CD4-positive, CD25-positive, alpha-beta regulatory T cell (primary cell): ENCODE measurements around the gene NAA16. TPM values are rescaled to one million over a fixed set of nuclear protein-coding genes. Genes with fewer than 3 reads are reported as not detected.

Source experiments
- ATAC-seq, 2 donors: fragments of 150-1000 bp; cut with Tn5 transposase; one replicate each; pipeline ENCODE4 v1.10.0; 2021; ENCODE audit warnings: low read depth in 2 of 2, moderate number of reproducible peaks in 2 of 2, moderate library complexity in 1 of 2
- DNase-seq, 3 donors: peaks; one replicate each; pipeline versions ENCODE4 v3.0.0 to v3.0.0-alpha.2; 2012 to 2022; ENCODE audit warnings: mixed read lengths in 1 of 3
- H3K27ac ChIP-seq: one replicate; pipeline ENCODE4 v1.7.0; 2013; ENCODE audit warnings: mild to moderate bottlenecking, low read length; ENCODE audit not compliant: insufficient read depth, poor library complexity, severe bottlenecking
- H3K27me3 ChIP-seq: one replicate; pipeline ENCODE4 v1.7.0; 2013; ENCODE audit warnings: low read length; ENCODE audit not compliant: control insufficient read depth, insufficient read depth
- H3K36me3 ChIP-seq: one replicate; pipeline ENCODE4 v1.7.0; 2013; ENCODE audit warnings: mild to moderate bottlenecking, low read length, moderate library complexity; ENCODE audit not compliant: control insufficient read depth, insufficient read depth
- H3K4me1 ChIP-seq: 2 replicates; pipeline ENCODE4 v1.7.0; 2013; ENCODE audit warnings: mild to moderate bottlenecking, low read length; ENCODE audit not compliant: insufficient read depth, control insufficient read depth, poor library complexity, severe bottlenecking
- H3K4me3 ChIP-seq: one replicate; pipeline ENCODE4 v1.7.0; 2013; ENCODE audit warnings: low read depth, mild to moderate bottlenecking, low read length, moderate library complexity
- H3K9me3 ChIP-seq, 2 experiments: 1 replicate in 1 of 2; 2 replicates in 1 of 2; pipeline ENCODE4 v1.7.0; 2013; ENCODE audit warnings: low read length in 2 of 2, mild to moderate bottlenecking in 1 of 2, moderate library complexity in 1 of 2; ENCODE audit not compliant: control insufficient read depth in 2 of 2
- H3K27ac Mint-ChIP-seq, 3 donors: one replicate each; pipeline ENCODE4 v1.8.0; 2020 to 2022; ENCODE audit warnings: mild to moderate bottlenecking in 3 of 3, mixed read lengths in 3 of 3, moderate library complexity in 2 of 3
- H3K27me3 Mint-ChIP-seq: one replicate; pipeline ENCODE4 v1.8.0; 2022; ENCODE audit warnings: mild to moderate bottlenecking, mixed read lengths
- H3K36me3 Mint-ChIP-seq: one replicate; pipeline ENCODE4 v1.8.0; 2020; ENCODE audit warnings: mixed read lengths
- H3K4me1 Mint-ChIP-seq, 4 donors: one replicate each; pipeline ENCODE4 v1.8.0; 2020 to 2022; ENCODE audit warnings: mixed read lengths in 4 of 4, mild to moderate bottlenecking in 1 of 4
- H3K4me3 Mint-ChIP-seq, 4 donors: one replicate each; pipeline ENCODE4 v1.8.0; 2020 to 2022; ENCODE audit warnings: mild to moderate bottlenecking in 4 of 4, mixed read lengths in 4 of 4, moderate library complexity in 3 of 4
- H3K9me3 Mint-ChIP-seq, 7 donors: one replicate each; pipeline ENCODE4 v1.8.0; 2020 to 2022; ENCODE audit warnings: mixed read lengths in 7 of 7, mild to moderate bottlenecking in 3 of 7, moderate library complexity in 2 of 7
- polyA plus RNA-seq, 4 donors: library from polyadenylated mRNA; unstranded; fragments of 300-500 nt; fragmentation: Illumina TruSeq; gene quantifications; one replicate each; pipeline ENCODE4 v1.2.3, GENCODE V29; 2021
- total RNA-seq: library from RNA; stranded (reverse); gene quantifications from one replicate; pipeline ENCODE4 v1.2.3, GENCODE V29; 2022

NAA16 gene
- total and polyA plus RNA-seq, 5 donors from 2014 or later, result 9.4 to 65.8 (median 15.3) TPM

DNA sequence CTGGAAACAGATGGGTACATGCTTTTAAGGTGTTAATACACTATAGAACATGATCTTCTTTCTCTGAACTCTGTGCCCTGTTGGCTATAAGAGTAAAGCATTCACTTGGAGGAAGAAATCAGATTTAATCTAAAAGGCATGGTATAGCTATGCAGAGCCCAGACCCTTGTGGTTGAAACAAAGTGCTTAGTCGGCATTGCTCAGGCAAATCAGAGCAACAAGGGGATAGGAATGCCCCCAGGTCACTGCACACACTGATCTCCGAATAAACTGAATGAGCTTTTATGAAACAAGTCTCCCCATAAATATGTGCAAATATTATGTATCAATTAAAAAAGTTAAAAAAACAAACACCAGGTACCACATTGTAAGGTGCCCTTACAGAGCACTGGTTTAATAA is 94.3 kb downstream of the NAA16 start:
- H3K36me3 Mint-ChIP-seq, result no peaks in the 10 kb centered on the region

DNA sequence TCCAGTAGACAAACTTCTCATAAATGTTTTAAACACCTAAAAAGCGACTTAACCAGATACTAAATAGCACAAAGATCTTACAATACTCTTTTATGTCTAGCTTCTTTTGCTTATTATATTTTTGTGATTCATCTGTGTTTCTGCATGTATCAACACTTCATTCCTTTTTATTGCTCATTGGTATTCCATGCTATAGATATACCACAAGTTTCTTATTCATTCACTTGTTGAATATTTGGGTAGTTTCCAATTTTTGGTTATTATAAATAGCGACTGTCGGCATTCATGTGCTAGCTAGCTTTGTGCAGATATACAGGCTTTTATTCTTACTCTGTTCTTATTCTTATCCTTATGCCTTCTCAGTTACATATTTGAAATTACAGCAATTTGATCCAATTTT is 96.3 kb downstream of the NAA16 start:
- Histone ChIP-seq H3K4me1 (no peaks in the 10 kb centered on the region), H3K4me3 (no peak overlapping the region), H3K36me3 (no peaks in the 10 kb centered on the region), H3K27me3 (no peaks in the 10 kb centered on the region), H3K27ac (no peak overlapping the region), H3K9me3 (no peaks in the 10 kb centered on the region)
- Mint-ChIP-seq H3K4me1 (peaks cover 0 to 4% (median 0%) of the 10 kb centered on the region in 4 donors), H3K36me3 (no peaks in the 10 kb centered on the region), H3K27ac (no peak overlapping the region), H3K27me3 (peaks cover 5% of the 10 kb centered on the region), H3K9me3 (no peaks in the 10 kb centered on the region), H3K4me3 (no peak overlapping the region)
- ATAC-seq, result no peak
- DNase-seq, result no peak

More for the DNA sequence above, 94.3 kb downstream of the NAA16 start:
- Histone ChIP-seq H3K9me3 (no peaks in the 10 kb centered on the region), H3K36me3 (no peaks in the 10 kb centered on the region), H3K4me1 (no peaks in the 10 kb centered on the region), H3K27me3 (no peaks in the 10 kb centered on the region), H3K27ac (no peak overlapping the region), H3K4me3 (no peak overlapping the region)
- ATAC-seq (no peak), DNase-seq (no peak)
- no peaks in the 10 kb centered on the region for H3K9me3 Mint-ChIP-seq
- H3K27ac Mint-ChIP-seq, result no peak overlapping the region
- no peak overlapping the region for H3K4me3 Mint-ChIP-seq
- H3K4me1 Mint-ChIP-seq, result no peaks in the 10 kb centered on the region
- peaks cover 5% of the 10 kb centered on the region for H3K27me3 Mint-ChIP-seq

DNA sequence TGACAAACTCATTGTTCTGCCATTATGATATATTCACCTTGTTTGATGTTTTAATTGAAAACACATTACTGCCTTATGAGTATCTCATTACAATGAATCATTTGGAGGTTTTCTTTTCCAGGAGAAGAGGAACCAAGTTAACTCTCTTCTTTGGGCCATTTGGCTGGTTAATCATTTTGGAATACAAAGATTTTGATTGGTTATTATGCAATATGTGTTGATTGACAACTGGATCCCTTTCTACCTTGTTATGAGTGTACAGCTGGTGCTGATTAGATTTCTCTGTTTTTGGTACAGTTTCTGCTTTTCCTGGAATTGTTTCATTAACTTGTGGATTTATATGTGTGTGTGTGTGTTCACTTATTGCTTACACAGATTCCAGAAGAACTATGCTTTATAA is 97.1 kb downstream of the NAA16 start:
- Mint-ChIP-seq H3K4me3 (no peak overlapping the region), H3K36me3 (no peaks in the 10 kb centered on the region), H3K27me3 (peaks cover 5% of the 10 kb centered on the region), H3K4me1 (peaks cover 0 to 4% (median 0%) of the 10 kb centered on the region in 4 donors), H3K9me3 (no peaks in the 10 kb centered on the region), H3K27ac (peak overlapping the region in 1 of 3 donors; percentile 43)
- H3K36me3 ChIP-seq, result no peaks in the 10 kb centered on the region
- no peaks in the 10 kb centered on the region for H3K4me1 ChIP-seq
- ATAC-seq (no peak), DNase-seq (no peak)
- no peaks in the 10 kb centered on the region for H3K9me3 ChIP-seq
- H3K4me3 ChIP-seq, result no peak overlapping the region
- H3K27me3 ChIP-seq, result no peaks in the 10 kb centered on the region
- no peak overlapping the region for H3K27ac ChIP-seq

DNA sequence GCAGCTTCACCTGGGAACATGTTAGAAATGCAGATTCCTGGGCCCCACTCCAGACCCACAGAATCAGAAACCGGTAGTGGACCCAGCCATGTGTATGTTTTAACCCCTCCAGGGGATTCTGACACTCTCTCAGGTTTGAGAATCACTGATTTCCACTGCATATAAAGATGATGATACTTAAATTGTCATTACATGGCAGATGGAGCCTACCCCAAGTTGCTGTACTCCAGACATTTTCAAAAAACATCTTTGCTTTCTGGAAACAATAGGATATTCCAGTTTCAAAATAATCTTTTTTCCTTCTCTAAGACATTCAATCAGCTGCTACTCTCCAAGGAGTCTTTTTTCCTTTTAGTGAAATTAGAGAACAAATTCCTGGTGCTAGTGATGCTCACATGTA is 97.7 kb downstream of the NAA16 start:
- peaks cover 0 to 4% (median 0%) of the 10 kb centered on the region in 4 donors for H3K4me1 Mint-ChIP-seq
- H3K27ac Mint-ChIP-seq, result no peak overlapping the region
- H3K27me3 ChIP-seq, result no peaks in the 10 kb centered on the region

DNA sequence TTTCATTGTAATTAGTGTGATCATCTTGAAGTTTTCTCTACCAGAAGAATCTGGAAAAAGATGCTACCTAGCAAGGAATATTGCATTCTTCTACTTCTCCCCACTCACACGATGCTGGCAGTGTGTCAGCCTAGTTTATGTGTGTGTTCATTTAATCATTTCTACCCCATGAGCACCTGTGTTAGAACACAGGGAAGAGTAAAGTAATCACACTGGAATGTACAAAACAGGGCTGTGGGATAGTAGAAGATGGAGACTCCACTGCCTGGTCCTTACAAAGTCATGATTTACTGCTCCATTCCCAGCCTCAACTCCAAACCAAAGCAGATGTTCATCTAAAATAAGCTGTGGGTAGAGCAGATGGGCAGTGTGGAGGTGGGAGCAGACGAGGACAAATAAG is 98.5 kb downstream of the NAA16 start:
- Mint-ChIP-seq H3K4me3 (no peak overlapping the region), H3K27ac (peak overlapping the region in 2 of 3 donors; percentile 15 to 42), H3K9me3 (no peaks in the 10 kb centered on the region), H3K4me1 (peaks cover 0 to 4% (median 0%) of the 10 kb centered on the region in 4 donors), H3K36me3 (no peaks in the 10 kb centered on the region), H3K27me3 (peaks cover 2% of the 10 kb centered on the region)
- Histone ChIP-seq H3K27me3 (no peaks in the 10 kb centered on the region), H3K27ac (no peak overlapping the region), H3K9me3 (no peaks in the 10 kb centered on the region), H3K36me3 (no peaks in the 10 kb centered on the region), H3K4me1 (no peaks in the 10 kb centered on the region), H3K4me3 (no peak overlapping the region)
- DNase-seq, result no peak
- ATAC-seq, result no peak

More for the DNA sequence above, 97.7 kb downstream of the NAA16 start:
- H3K4me3 ChIP-seq, result no peak overlapping the region
- Mint-ChIP-seq H3K27me3 (peaks cover 5% of the 10 kb centered on the region), H3K36me3 (no peaks in the 10 kb centered on the region), H3K4me3 (no peak overlapping the region), H3K9me3 (no peaks in the 10 kb centered on the region)
- DNase-seq, result no peak
- ATAC-seq, result no peak
- H3K27ac ChIP-seq, result no peak overlapping the region
- no peaks in the 10 kb centered on the region for H3K4me1 ChIP-seq
- no peaks in the 10 kb centered on the region for H3K36me3 ChIP-seq
- no peaks in the 10 kb centered on the region for H3K9me3 ChIP-seq

DNA sequence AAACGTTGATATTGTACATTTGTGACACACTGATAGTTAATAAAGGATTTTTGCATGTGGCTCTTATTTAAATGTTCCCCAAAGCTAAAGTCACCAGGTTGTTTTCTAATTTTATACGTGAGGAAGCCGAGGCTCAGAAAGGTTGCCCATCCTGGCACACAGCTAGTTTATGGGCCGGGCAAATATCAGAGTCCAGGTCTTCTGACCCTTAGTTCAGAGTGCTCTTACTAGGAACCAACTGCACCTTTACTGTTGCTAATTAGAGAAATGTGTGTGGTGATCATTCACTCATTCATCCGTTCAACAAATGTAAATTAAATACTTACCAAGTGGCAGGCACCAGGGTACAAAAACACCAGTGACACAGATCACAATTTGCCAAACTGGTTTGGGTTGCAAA is 100.0 kb downstream of the NAA16 start:
- no peaks in the 10 kb centered on the region for H3K36me3 Mint-ChIP-seq
- H3K27ac Mint-ChIP-seq, result peak overlapping the region in 1 of 3 donors; percentile 20

DNA sequence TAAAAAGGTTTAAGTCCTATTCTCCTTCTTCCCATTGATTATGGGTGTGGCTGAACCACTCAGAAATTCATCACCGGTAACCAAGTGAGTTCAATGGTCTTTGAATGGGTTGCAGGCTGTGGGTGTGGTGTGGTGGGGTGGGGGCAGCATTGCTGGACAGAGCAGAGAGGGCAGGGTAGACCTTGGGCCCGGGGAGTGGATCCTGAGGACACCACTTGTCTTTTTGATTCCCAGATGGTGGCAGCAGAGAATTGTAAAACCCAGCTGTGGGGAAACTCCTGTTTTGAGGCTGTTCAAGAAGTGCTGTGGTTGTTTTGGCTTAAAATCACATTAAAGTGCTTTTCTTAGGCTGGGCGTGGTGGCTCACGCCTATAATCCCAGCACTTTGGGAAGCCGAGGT is 100.5 kb downstream of the NAA16 start:
- Mint-ChIP-seq H3K9me3 (no peaks in the 10 kb centered on the region), H3K4me3 (no peak overlapping the region), H3K36me3 (no peaks in the 10 kb centered on the region), H3K27me3 (no peaks in the 10 kb centered on the region), H3K4me1 (peaks cover 0 to 4% (median 0%) of the 10 kb centered on the region in 4 donors), H3K27ac (peak overlapping the region in 1 of 3 donors; percentile 75)
- H3K4me3 ChIP-seq, result no peak overlapping the region
- H3K36me3 ChIP-seq, result no peaks in the 10 kb centered on the region
- no peaks in the 10 kb centered on the region for H3K4me1 ChIP-seq
- DNase-seq (peak in 2 of 3 donors; percentile 29 to 53), ATAC-seq (peak in 1 of 2 donors; percentile 31)
- H3K27ac ChIP-seq, result no peak overlapping the region
- no peaks in the 10 kb centered on the region for H3K9me3 ChIP-seq
- H3K27me3 ChIP-seq, result no peaks in the 10 kb centered on the region

More for the DNA sequence above, 100.0 kb downstream of the NAA16 start:
- Histone ChIP-seq H3K27ac (no peak overlapping the region), H3K9me3 (no peaks in the 10 kb centered on the region), H3K4me1 (no peaks in the 10 kb centered on the region), H3K27me3 (no peaks in the 10 kb centered on the region), H3K36me3 (no peaks in the 10 kb centered on the region), H3K4me3 (no peak overlapping the region)
- ATAC-seq (no peak), DNase-seq (no peak)
- H3K27me3 Mint-ChIP-seq, result no peaks in the 10 kb centered on the region
- H3K9me3 Mint-ChIP-seq, result no peaks in the 10 kb centered on the region
- no peak overlapping the region for H3K4me3 Mint-ChIP-seq
- H3K4me1 Mint-ChIP-seq, result peaks cover 0 to 4% (median 0%) of the 10 kb centered on the region in 4 donors

DNA sequence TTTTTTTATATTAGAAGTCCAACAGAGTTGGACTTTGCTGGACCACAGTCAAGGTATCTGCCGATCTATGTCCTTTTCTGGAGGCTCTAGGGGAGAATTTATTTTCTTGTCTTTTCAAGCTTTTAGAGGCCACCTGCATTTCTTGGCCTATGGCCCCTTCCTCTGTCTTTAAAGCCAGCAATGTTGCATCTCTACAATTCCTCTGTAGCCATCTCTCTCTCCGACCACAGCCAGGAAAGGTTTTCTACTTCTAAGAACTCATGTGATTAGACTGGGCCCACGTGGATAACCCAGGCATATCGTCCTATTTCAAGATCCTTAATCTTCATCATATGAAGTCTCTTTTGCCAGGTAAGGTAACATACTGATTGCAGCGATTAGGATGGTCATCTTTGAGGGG is 102.8 kb downstream of the NAA16 start:
- Mint-ChIP-seq H3K36me3 (no peaks in the 10 kb centered on the region), H3K4me1 (peaks cover 0 to 4% (median 0%) of the 10 kb centered on the region in 4 donors), H3K27me3 (no peaks in the 10 kb centered on the region), H3K4me3 (no peak overlapping the region), H3K27ac (no peak overlapping the region), H3K9me3 (peaks cover 0 to 3% (median 0%) of the 10 kb centered on the region in 7 donors)
- DNase-seq, result no peak
- H3K4me3 ChIP-seq, result no peak overlapping the region
- H3K4me1 ChIP-seq, result no peaks in the 10 kb centered on the region
- no peak overlapping the region for H3K27ac ChIP-seq
- H3K27me3 ChIP-seq, result no peaks in the 10 kb centered on the region
- no peaks in the 10 kb centered on the region for H3K9me3 ChIP-seq
- H3K36me3 ChIP-seq, result no peaks in the 10 kb centered on the region
- no peak for ATAC-seq
